HG03565 (cell line): ENCODE measurements around the gene ACYP2.
"Not testable (repeated sequence)": the region's sequence is repeated elsewhere in the genome, so short reads cannot be mapped to it uniquely, and the experiment has no call there.

ENCODE experiments used
- ATAC-seq: cut with Tn5 transposase; IDR thresholded peaks from one replicate; pipeline ENCODE4 v1.9.1; 2021; ENCODE audit warnings: mild to moderate bottlenecking, moderate library complexity; ENCODE audit not compliant: unreplicated experiment

The ACYP2 gene

DNA sequence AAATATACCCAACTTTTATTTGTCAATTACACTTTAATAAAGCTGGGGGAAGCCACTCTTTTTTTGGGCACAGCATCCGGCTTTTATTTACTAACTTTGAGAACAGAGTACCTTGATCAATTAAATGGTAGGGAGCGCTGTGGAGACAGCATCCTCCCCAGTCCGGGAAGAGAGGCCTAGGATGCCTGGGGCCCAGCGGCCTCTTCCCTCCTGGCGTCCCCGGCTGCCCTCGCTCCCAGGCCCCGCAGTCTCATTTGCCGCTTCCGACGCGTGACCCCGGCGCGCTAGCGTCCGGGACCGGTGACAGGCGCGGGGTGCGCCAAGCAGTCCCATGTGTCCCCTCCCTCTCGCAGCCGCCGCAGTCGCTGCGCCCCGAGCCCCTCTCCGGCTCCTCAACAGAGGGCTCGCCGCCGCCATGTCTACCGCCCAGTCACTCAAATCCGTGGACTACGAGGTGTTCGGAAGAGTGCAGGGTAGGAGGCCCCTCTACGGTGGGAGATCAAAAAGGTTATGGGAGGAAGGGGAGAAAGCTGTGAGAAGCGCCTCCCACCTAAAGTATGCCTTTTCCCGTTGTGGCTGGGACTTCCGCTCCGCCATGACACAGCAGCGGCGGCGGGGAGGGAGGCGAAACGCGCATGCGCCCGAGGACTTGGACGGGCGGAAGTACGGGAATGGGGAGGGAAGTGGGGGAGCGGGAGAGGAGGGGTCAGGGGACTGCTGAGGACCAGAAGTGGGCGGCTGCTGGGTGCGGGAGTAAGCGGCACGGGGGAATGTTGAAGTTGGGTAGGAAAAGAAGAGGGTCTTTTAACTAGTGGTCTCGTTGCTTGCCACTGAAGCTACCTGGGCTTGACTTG is at the start of gene ACYP2:
ACYP2 (plus strand) TSS at position 332 of the 854 bp plus-strand sequence.
- peak; percentile 72 for ATAC-seq

DNA sequence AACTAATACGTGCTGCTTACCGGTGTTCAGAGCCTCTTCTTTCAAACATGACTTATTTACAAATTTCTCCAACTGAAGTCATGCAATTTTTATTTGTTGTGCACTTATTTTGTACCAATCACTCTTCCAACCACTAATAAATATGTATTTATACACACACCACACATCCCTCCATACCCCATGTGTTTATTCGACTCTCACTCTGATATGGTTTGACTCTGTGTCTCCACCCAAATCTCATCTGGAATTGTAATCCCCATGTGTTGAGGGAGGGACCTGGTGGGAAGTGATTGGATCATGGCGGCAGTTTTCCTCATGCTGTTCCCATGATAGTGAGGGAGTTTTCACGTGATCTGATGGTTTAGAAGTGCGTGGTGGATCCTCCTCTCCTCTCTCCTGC is 49.5 kb upstream of the ACYP2 start:
- no peak for ATAC-seq

DNA sequence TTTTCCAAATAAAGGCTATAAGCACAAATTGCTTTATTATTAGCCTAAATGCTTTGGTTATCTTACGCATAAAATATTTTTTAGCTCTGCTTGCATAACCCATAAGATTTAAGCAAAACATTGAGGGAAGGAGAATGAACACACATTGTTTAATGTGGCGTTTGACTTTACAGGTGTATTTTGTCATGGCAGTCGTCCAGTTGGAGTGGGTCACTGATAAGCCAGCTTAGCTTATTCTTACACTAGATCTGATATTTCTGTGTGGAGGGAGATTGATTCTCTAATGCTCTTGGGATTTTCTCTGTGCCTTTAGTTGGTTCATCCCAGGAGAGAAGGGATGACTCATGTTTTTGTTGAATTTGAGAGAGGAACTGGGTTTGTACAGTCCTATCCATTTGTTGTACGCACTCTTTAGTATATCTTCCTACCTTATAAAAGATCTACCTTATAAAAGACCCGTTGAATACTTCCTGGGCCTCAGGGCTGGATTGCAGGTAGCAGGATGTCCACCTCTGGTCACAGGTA is 47.5 kb upstream of the ACYP2 start:
- ATAC-seq, result no peak

DNA sequence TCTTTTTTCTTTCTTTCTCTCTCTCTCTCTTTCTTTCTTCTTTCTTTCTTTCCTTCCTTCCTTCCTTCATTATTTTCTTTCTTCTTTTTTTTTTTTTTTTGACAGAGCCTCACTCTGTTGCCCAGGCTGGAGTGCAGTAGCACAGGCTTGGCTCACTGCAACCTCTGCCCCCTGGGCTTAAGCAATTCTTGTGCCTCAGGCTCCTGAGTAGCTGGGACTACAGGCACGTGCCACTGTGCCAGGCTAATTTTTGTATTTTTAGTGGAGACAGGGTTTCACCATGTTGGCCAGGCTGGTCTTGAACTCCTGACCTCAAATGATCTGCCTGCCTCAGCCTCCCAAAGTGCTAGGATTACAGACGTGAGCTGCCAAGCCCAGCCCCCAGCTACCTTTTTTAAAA is 42.9 kb upstream of the ACYP2 start:
- not testable (repeated sequence) for ATAC-seq

DNA sequence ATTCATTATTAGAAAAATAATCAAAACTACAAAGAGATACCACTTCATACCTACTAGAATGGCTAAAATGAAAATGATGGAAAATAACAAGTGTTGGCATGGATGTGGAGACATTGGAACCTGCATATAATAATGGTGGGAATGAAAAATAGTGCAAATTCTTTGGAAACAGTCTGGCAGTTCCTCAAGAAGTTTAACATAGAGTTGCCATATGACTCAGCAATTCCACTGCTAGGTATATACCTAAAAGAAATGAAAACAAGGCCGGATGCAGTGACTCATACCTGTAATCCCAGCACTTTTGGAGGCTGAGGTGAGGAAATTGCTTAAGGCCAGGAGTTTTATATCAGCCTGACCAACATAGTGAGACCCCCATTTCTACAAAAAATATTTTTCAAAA is 41.6 kb upstream of the ACYP2 start:
- ATAC-seq, result peak; percentile 68

DNA sequence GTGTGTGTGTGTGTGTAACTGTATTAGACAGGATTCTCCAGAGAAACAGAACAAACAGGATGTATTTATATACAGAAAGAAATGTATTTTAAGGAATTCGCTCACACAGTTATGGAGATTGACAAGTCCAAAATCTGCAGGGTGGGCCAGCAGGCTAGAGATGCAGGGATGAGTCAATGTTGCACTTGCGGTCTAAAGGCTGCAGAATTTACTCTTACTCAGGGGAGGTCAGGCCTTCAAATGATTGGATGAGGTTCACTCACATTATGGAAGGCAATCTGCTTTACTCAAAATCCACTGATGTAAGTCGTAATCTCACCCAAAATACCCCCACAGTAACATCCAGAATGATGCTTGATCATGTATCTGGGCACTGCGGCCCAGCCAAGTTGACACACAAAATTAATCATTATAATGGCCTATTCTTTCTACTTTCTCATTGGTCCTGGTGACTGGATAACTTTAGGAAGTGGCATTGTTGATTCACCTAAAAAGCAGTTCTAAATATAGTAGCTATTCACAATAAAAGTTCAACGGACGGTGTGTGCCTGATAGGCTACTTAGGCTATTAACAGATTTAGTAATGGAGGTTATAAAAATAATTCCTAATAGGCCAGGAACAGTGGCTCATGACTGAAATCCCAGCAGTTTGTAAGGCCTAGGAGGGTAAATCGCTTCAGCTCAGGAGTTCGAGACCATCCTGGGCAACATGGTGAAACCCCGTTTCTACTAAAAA is 40.6 kb upstream of the ACYP2 start:
- ATAC-seq, result no peak

DNA sequence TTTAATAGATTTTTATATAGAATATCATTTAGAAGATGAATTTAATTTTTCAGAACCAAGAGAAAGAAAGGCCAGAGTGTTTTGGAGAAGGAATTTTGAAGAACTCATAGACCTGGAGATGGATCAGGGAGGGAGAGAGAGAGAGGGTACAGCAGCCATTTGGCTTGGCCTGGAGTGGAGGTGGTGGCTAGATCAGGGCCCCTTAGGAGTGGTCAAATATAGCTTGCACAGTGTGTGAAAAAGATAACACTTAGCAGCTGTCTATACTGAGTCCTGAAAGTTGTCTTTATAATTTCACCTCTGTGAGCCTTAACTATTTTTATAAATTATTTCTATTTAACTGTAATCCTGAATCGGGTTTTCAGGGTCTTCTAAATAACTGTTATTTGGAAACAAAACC is 38.8 kb upstream of the ACYP2 start:
- ATAC-seq, result no peak

DNA sequence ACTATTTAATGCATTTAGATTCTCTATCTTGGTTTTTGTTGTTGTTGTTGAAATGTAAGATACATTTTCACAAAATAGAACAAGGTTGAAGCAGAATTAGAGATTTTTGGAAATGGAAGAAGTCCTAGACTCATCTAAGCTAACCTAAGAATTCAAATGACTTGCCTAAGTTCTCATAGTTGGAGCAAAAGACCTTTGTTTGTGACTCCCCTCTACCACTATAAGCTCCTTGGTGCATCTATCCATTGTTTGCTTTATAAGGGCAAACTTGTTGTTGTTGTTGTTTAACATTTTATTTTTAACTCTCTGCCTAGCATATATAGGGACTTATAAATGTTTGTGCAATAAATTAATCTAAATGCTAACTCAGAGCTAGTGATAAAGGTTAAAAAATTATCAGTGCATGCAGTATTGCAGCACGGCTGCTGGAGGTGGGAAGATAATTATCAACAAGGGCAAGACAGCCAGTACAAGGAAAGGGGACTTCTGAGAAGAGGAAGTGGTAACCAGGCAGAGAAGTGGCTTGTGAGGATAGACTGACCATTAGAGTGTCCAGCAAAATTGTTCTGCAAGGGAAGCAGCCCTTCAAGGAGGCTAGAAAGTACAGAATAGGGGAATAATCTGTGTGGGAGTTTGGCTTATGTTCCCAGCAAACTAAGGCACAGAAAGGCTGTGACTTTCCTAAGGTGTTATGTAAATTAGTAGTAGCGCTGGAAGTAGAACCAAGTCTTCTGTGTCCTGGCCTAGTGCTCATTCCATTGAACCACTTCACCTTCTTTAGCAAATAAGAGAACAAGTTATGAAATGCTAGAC is 38.1 kb upstream of the ACYP2 start:
- ATAC-seq, result no peak

DNA sequence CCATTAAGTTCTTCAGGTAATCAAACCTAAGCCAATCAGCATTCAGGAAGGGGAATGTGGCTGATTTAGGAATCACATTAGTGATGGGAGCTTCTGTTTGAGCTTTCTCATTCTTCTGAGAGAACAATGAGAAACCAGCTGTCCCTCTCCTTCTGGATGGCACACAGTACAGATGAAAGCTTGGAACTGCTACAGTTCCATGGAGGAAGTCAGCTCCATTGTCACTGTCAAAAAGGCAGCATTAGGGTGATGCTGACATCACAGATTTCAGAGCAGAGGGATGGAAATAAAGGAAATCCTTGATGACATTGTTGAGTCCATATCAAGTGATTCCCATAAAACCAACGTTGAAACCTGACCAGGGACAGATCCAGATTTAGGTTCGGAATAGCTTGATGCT is 36.1 kb upstream of the ACYP2 start:
- ATAC-seq, result no peak

DNA sequence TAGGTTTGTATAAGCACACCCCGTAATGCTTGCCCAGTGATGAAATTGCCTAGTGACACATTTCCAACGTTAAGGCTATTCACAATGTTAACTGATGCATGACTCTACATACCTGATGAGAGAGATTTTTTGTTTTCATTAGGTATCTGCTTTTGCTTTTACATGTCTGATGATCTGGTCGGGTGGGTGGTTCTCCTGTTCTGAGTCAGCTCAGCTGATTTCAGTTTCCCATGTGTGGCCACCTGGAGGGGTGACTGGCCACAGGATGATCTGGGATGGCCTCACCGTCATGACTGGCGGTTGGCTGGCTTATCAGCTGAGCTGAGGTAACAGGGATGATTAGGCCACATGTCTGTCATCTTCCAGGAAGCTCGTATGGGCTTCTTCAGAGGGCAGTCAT is 33.8 kb upstream of the ACYP2 start:
- peak; percentile 96 for ATAC-seq

DNA sequence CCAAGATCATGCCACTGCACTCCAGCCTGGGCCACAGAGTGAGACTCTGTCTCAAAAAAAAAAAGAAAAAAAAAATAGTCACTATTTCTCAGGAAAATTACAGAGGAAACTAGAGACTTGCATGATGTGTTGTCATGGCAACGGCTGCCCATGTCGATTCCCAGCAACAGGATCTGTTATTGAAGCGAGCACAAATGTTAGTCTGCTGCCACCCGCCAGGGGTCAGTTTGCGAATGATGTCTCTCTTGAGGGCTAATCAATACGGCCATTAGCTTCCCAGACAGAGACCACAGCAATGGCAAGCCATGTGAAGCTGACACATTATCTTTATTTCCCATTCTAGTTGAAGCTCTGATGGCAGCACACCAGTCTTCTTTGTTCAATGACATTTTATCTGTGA is 32.4 kb upstream of the ACYP2 start:
- ATAC-seq, result no peak

DNA sequence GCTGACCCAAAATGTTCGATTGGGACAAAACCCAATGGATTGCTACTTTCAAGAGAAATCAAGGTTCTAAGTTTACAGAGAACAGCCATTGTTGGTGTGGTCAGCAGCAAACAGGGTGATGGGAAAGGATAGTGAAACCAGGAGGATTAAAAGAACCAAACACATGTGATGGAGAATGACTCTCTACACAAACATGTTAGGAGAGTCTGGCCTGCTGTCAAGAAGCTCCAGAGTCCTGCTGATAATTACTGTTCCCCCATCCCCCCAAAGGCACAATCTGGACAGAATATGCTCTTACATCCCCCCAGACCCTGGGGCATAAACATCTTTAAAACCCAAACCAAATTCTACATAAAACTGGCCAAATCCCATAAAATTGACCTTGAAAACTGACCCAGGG is 32.0 kb upstream of the ACYP2 start:
- ATAC-seq, result no peak

DNA sequence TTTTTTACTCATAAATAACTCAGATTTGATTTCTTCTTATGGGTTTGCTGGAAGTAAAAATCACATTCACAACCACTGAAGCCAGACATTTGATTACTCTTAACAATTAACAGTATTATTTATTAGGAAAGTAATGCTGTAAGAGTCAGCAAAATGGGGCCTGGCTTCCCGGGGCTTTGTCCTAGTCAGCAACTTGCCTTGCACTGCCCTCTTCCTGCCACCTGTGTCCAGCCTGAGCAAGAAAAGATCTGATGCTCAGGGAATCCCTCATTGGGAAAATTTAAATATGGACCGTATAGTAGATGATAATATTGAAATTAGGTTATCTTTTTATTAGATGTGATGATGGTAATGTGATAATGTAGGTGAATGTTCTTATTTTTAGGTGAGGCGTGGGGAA is 30.8 kb upstream of the ACYP2 start:
- ATAC-seq, result no peak

DNA sequence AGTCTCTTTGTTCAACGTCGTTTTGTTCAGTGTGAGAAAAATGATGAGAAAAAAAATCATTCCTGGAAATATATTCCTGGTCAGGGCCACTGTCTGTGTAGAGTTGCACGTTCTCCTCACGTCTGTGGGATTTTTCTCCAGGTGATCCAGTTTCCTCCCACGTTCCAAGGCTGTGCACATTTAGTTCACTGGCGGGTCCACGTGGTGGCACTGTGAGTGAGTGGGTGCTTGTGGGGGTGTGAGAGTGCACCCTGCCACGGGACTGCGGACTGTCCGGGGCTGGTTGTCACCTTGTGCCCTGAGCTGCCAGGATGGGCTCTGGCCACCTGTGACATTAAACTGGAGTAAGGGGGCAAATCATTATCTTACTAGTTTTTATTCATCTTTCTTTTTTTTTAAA is 30.3 kb upstream of the ACYP2 start:
- no peak for ATAC-seq

DNA sequence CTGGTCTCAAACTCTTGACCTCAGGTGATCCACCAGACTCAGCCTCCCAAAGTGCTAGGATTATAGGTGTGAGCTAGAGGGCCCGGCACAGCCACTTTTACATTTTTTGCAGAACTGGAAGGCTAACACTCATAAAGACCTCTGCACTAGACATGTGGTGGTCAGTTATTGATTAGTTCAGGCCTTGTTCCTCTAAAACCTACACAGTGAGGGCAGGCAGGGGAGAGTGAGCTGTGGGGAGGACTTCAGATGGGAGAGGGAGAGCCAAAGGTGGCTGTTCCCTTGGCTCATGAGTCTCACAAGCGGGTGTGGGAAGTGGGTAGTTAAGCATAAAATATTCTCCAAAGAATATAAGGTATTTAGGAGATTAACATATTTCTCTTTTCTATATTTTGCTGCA is 29.3 kb upstream of the ACYP2 start:
- no peak for ATAC-seq

DNA sequence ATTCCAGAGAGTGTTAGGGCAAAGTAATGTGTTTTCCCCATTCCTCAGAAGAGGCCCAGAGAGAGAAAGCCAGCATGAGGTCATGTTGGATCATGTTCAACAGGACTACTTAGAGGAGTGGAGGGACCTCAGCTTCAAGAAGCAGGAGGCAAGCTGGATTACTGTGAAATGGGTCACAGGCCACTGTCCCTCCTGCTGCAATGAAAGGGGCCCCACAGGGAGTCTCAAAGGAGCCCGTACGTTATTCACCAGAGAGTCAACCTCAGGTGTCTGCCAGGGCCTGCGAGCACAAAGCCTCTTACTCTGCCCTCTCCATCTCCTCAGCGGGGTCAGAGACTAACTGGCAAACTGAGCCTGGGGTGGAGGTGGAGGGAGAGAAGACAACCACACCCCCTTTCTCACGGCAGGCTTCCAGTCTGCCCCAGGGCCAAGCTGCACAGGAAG is 27.2 kb upstream of the ACYP2 start:
- ATAC-seq, result no peak

DNA sequence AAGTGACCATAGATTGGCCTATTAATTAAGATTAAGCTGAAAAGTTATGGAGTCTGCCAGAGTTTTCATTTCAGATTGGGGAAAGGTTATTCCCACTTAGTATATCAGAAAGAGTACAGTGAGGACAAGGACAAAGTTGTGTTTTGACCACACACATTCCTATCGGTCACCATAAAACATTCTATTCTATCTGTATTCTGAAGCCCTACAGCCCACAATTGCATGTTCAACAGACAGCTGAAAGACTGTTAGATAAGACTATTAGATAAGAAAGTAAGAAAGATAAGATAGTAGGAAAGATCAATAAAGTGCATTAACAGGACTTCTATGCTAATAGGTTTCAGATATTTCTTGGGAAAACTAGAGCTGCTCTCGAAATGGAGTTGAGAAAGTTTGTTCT is 26.7 kb upstream of the ACYP2 start:
- ATAC-seq, result no peak

DNA sequence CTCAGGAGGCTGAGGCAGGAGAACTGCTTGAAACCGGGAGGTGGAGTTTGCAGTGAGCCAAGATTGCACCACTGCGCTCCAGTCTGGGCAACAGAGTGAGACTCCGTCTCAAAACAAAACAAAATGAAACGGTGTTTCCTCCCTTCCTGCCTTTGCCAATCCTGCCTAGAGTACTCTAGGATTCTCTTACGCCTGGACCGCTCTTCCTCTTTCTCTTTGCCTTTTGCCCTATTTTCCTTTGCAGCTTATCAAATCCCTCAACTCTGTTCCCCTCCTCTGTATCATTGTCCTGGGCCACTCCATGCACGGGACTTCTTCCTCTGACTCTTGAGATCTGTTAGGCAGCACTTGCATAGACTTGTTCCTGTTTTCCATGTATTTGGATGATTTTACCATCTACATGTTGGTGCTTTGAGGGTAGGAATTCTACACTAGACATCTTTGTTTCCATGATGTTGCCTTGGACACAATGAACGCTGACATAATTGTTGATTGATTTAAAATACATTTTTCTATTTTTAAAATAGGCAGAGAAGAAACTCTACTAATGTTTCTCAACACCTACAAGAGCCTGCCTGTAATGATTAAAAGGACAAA is 24.8 kb upstream of the ACYP2 start:
- ATAC-seq, result no peak

DNA sequence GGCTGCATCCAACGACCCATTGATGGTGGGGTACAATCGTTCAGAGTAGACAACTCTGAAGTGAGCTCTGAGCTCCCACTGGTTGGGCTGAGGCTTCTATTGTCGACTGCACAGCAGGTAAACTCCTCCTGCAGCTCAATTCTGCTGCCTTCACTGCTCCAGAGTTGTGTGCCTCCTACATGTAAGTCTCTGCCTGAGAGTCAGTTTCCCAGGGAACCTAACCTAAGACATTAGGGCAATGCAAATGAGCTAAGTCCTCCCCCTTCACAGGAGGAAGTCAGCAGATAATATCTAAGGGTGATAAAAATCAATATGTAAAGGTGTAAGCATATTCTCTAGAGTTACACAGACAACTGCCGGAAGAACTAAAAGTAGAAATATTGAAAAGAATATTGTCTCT is 22.5 kb upstream of the ACYP2 start:
- ATAC-seq, result peak; percentile 45

DNA sequence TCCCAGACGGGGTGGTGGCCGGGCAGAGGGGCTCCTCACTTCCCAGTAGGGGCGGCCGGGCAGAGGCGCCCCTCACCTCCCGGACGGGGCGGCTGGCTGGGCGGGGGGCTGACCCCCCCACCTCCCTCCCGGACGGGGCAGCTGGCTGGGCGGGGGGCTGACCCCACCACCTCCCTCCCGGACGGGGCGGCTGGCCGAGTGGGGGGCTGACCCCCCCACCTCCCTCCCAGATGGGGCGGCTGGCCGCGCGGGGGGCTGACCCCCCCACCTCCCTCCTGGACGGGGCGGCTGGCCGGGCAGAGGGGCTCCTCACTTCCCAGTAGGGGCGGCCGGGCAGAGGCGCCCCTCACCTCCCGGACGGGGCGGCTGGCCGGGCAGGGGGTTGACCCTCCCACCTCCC is 20.0 kb upstream of the ACYP2 start:
- ATAC-seq, result not testable (repeated sequence)

DNA sequence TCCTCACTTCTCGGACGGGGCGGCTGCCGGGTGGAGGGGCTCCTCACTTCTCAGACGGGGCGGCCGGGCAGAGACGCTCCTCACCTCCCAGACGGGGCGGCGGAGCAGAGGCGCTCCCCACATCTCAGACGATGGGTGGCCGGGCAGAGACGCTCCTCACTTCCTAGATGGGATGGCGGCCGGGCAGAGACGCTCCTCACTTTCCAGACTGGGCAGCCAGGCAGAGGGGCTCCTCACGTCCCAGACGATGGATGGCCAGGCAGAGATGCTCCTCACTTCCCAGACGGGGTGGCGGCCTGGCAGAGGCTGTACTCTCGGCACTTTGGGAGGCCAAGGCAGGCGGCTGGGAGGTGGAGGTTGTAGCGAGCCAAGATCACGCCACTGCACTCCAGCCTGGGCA is 19.3 kb upstream of the ACYP2 start:
- ATAC-seq, result not testable (repeated sequence)
